ENCODE results near the gene CACNA1A. TPM values are rescaled to one million over a fixed set of nuclear protein-coding genes. Genes with fewer than 3 reads are reported as not detected.

The CACNA1A gene
- total RNA-seq, 1 experiment from 2014 or later = 0.86 TPM

DNA sequence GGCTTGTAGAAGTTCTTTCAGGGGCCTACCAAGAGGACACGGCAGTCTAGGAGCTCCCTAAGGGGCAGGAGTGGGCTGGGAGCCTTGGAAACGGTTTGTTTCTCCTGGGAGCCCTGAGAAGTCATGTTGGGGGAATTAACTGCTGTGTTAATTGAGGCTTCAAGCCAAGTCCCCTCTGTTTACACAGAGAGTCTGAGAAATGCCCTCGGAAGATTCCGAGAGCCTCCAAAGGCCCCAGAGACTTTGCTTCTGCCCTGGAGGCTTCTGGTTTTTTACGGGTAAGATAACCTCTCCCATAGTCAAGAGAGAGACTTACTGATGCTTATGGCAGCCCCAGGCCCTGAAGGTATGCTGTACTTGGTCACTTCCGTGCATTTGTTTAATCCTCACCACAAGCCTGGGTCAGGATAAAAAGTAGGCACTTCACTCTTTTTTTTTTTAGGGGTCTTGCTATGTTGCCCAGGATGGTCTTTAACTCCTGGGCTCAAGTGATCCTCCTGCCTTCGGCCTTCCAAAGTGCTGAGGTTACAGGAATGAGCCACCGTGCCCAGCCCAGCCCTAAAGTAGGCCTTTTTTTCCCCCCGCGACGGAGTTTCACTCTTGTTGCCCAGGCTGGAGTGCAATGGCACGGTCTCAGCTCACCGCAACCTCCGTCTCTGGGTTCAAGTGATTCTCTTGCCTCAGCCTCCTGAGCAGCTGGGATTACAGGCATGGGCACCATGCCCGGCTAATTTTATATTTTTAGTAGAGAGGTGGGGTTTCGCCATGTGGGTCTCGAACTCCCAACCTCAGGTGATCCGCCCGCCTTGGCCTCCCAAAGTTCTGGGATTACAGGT is 340.9 kb downstream of the CACNA1A start:
- no peak for DNase-seq (ENCODE audit: low read depth)

DNA sequence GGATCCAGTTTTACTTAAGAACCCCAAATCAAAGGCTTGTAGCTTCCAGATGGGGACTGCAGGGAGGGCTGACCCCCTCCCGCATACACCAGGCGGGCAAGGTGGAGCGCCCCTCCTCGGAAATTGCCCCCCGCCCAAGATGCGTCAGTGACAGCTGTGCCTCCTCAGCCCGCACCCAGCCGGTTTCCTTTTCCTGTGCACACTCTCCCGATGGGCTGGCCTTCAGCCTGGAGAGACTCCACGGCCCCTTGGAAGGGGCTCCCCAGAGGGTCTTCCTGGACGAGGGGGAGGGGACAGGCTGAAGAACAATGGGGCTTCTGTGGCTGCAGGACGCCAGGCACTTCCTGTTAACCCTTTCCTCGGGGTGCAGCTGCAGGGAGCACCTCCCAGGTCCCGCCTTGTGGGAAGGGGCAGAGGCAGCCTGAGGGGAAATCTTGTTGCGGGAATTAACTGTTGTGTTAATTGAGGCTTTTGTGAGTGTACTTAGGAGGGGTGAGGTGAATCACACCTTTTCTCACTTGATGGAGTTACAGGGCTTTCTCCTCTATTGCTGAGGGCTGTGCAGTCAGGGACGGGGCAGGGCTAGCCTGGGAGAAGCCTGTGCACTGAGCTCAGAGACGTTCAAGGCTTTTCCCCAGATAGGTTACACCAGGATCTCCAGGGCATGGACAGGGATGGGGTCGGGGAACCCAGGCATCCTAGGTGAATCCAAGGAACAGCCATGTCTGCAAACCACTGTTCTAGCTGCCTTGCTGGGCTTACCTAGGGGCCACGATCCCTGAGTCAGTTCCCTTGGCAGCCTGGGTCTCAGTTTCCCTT is 341.7 kb downstream of the CACNA1A start:
- peak; percentile 64 for DNase-seq (ENCODE audit: low read depth)

DNA sequence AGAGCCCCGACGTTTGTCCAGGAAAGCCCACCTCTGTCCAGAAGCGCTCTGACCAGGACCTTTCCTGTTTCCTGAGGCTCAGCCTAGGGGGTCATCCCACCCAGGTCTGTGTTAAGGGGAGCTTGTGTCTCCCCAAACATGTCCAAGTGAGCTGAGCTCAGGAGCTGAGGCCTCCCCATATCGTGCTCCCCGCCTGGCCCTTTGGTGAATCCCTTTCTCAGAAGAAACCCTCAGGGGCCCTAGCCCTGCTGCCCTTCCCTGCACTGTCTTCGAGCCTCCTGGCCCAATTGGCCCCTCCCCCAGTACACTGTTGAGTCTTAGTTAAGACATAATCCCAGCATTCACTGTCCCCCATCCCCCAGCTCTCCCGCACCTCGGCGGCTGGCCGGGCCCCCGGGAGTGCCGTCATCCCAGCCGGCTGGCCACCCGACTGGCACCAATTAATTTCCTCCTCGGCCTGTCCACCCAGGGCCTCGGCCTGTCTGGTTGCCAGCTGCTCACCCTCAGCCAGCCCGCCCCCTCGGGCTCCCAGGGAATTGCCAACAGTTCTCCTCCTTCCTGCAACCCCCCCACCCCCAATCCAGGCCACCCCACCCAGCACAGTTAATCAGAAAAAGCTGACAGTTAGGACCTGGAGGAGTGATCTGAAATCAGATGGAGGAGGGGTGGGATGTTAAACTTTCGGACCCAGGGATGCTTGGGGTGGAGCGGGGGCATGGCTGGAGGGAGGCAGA is 342.5 kb downstream of the CACNA1A start:
- peak; percentile 85 for DNase-seq (ENCODE audit: low read depth)

DNA sequence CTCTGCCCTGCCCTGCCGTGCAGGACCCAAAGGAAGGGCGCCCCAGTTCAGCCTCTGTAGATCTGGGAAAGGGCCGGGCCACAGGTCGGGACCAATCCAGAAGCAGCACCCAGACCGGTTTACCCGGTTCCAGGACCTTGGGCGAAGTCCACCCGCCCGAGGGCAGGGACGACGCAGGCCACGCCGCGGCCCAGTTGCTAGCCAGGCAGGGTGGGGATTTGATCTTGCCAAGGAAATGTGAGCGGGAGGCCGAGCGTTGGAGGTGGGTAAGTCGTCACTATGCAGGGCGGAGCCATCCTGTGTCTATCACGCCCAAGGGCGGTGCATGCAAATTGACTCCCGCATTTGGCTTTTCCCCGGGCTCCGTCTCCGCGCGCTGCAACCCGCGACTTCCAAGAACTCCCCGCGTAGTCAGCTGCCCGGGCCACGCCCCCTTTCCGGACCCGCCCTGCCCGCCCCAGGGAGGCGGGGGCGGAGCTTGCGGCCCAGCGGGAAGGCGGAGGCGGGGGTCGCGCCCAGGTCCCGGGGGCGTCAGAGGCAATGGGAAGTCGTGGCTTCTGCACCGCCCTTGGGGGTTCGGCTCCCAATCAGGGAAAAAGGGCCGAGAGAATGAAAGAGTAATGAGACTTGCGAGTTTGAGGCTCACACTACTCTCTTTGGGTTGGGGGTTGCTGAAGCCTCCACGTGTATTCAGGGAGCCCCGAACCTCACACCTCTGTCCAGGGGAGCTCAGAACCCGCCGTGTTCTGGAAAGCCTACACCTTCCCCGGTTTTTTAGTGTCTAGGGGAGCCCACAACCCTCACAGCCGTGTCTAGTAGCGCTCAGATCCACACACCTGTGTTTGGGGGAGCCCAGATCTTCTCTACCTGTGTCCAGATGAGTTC is 343.3 kb downstream of the CACNA1A start:
- peak; percentile 91 for DNase-seq (ENCODE audit: low read depth)

DNA sequence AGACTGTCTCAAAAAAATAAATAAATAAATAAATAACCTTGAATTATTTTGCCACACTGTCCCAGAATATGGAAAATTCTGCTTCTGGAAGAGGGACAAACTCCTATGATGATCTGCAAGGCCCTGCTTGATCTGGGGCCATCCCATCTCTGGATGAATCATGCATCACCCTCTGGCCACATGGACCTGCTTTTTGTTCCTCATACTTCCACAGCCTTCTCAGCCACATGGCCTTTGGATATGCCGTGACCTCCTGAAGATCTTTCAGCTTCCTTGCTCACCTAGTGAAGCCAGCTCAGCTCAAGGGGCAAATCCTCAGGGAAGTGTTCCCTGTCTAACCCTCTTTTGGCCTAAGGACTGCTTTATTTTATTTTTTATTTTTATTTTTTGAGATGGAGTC is 345.7 kb downstream of the CACNA1A start:
- no peak for DNase-seq (ENCODE audit: low read depth)

DNA sequence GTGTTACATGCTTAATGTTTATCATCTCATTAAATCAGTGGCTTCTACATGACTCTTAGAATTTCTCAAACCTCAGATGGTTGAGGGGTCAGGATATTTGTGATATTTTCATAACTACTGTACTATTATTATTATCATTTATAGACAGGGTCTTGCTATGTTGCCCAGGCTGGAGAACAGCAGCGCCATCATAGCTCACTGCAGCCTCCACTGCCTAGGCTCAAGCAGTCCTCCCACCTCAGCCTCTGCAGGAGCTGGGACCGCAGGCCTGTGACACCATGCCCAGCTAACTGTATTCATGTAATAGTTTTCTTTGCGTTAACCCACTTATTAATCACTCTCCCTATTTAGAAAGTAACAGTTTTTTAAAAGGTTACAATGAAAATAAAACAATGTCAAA is 346.6 kb downstream of the CACNA1A start:
- DNase-seq (ENCODE audit: low read depth) = no peak

Data from LHCN-M2 (cell line).